Gastroesophageal sphincter (tissue), 4 donors: ENCODE measurements around the gene LRP6. TPM values are rescaled to one million over a fixed set of nuclear protein-coding genes. Genes with fewer than 3 reads are reported as not detected.

ENCODE experiments used
- ATAC-seq: fragments of 150-250 bp; one replicate; pipeline ENCODE4 v1.9.1; 2016; ENCODE audit warnings: mild to moderate bottlenecking, moderate library complexity
- H3K27ac ChIP-seq, 4 donors: fragments of 200-600 bp; sonication (generic) in 3 of 4; 1 replicate in 3 of 4; 2 replicates in 1 of 4; pipeline ENCODE4 v1.5.1; 2016 to 2019
- H3K27me3 ChIP-seq: fragments of 200-600 bp; sonication (generic); one replicate; pipeline ENCODE4 v1.5.1; 2019
- H3K36me3 ChIP-seq, 2 donors: fragments of 200-600 bp; sonication (generic); one replicate each; pipeline ENCODE4 v1.5.1; 2019; ENCODE audit warnings: control low read depth in 1 of 2
- H3K4me1 ChIP-seq, 3 donors: fragments of 200-600 bp; sonication (generic); 1 replicate in 2 of 3; 2 replicates in 1 of 3; pipeline ENCODE4 v1.5.1; 2016 to 2019; ENCODE audit warnings: control low read depth in 2 of 3
- H3K4me3 ChIP-seq, 2 donors: fragments of 200-600 bp; sonication (generic); one replicate each; pipeline ENCODE4 v1.5.1; 2019; ENCODE audit warnings: mild to moderate bottlenecking in 1 of 2, moderate library complexity in 1 of 2
- H3K9me3 ChIP-seq, 3 donors: fragments of 200-600 bp; sonication (generic); one replicate each; pipeline ENCODE4 v1.5.1; 2017 to 2019; ENCODE audit warnings: control low read depth in 2 of 3
- CTCF ChIP-seq, 4 experiments: fragments of 200-600 bp in 2 of 4; fragments of 450-650 bp in 2 of 4; sonication (generic) in 1 of 4; IDR thresholded peaks; one replicate each; pipeline ENCODE4 v1.5.1; 2017 to 2019; ENCODE audit warnings: antibody characterized with exemption in 4 of 4, mild to moderate bottlenecking in 2 of 4, moderate library complexity in 2 of 4
- EP300 ChIP-seq: sonication (generic); formaldehyde crosslinking; IDR thresholded peaks from one replicate; pipeline ENCODE4 v1.6.1; 2017; ENCODE audit warnings: antibody characterized with exemption, mild to moderate bottlenecking
- POLR2A ChIP-seq, 2 donors: fragments of 450-650 bp; IDR thresholded peaks; one replicate each; pipeline ENCODE4 v1.6.1; 2017; ENCODE audit warnings: antibody characterized with exemption in 2 of 2, mild to moderate bottlenecking in 2 of 2, moderate library complexity in 1 of 2
- POLR2AphosphoS5 ChIP-seq: sonication (generic); formaldehyde crosslinking; IDR thresholded peaks from one replicate; pipeline ENCODE4 v1.6.1; 2017; ENCODE audit warnings: antibody characterized with exemption
- WGBS, 2 donors: methylation state at CpG; one replicate each; pipeline ENCODE4 v1.1.5; 2018; ENCODE audit warnings: low coverage in 1 of 2; 5-methylcytosine and 5-hydroxymethylcytosine counted together
- total RNA-seq, 4 donors: library from RNA; depleted of rRNA; stranded (reverse); fragments of >200 nt; gene quantifications; one replicate each; pipeline ENCODE4 v1.1.0, GENCODE V29; 2016

The LRP6 gene
- total RNA-seq, 4 donors from 2014 or later: 34.5 to 58.5 (median 42.6) TPM

GRCh38 chr12:12239127-12239526 is 27.7 kb downstream of the LRP6 start:
- no peak for ATAC-seq
- WGBS, 2 donors: 23 to 28% methylated on average over 2 of the region's 2 CpGs
- peaks cover 0 to 9% of the 10 kb centered on the region in 2 donors for H3K36me3 ChIP-seq
- H3K4me1 ChIP-seq: peaks cover 0 to 49% (median 2%) of the 10 kb centered on the region in 3 donors
- no peak overlapping the region for H3K27ac ChIP-seq
- no peak overlapping the region for H3K4me3 ChIP-seq
- no peak for TF ChIP-seq POLR2A (IDR thresholded peaks at IDR 0.05)
- no peak for TF ChIP-seq EP300
- TF ChIP-seq CTCF (IDR thresholded peaks at IDR 0.05): no peak
- no peak for TF ChIP-seq POLR2AphosphoS5
- H3K27me3 ChIP-seq: no peaks in the 10 kb centered on the region
- H3K9me3 ChIP-seq: no peaks in the 10 kb centered on the region

GRCh38 chr12:12238605-12239004 is 28.2 kb downstream of the LRP6 start:
- no peak overlapping the region for H3K4me3 ChIP-seq
- ATAC-seq: no peak
- WGBS, 2 donors: 69 to 83% methylated on average over 4 of the region's 4 CpGs
- peaks cover 0 to 49% (median 2%) of the 10 kb centered on the region in 3 donors for H3K4me1 ChIP-seq
- H3K9me3 ChIP-seq: no peaks in the 10 kb centered on the region
- TF ChIP-seq POLR2AphosphoS5 (no peak), CTCF (IDR thresholded peaks at IDR 0.05) (no peak), EP300 (no peak), POLR2A (IDR thresholded peaks at IDR 0.05) (no peak)
- peaks cover 0 to 3% of the 10 kb centered on the region in 2 donors for H3K36me3 ChIP-seq
- no peak overlapping the region for H3K27ac ChIP-seq
- H3K27me3 ChIP-seq: no peaks in the 10 kb centered on the region

- Histone ChIP-seq H3K4me3 (no peak overlapping the region), H3K36me3 (no peaks in the 10 kb centered on the region), H3K4me1 (peaks cover 0 to 38% (median 2%) of the 10 kb centered on the region in 3 donors), H3K27ac (no peak overlapping the region), H3K9me3 (no peaks in the 10 kb centered on the region), H3K27me3 (no peaks in the 10 kb centered on the region)
- TF ChIP-seq CTCF (IDR thresholded peaks at IDR 0.05): no peak
- no peak for TF ChIP-seq POLR2A (IDR thresholded peaks at IDR 0.05)
- TF ChIP-seq POLR2AphosphoS5: no peak
- no peak for ATAC-seq
Measured at GRCh38 chr12:12236896-12237295, 29.9 kb downstream of the LRP6 start.

GRCh38 chr12:12230275-12230674 is 36.6 kb downstream of the LRP6 start:
- WGBS, 2 donors: 96 to 100% methylated on average over 1 of the region's 1 CpG
- no peaks in the 10 kb centered on the region for H3K27me3 ChIP-seq
- no peak overlapping the region for H3K27ac ChIP-seq
- no peak for ATAC-seq
- peaks cover 0 to 9% (median 0%) of the 10 kb centered on the region in 3 donors for H3K9me3 ChIP-seq
- H3K4me3 ChIP-seq: no peak overlapping the region
- H3K36me3 ChIP-seq: no peaks in the 10 kb centered on the region
- TF ChIP-seq CTCF (IDR thresholded peaks at IDR 0.05) (no peak), EP300 (no peak)
- H3K4me1 ChIP-seq: peaks cover 0 to 29% (median 0%) of the 10 kb centered on the region in 3 donors

GRCh38 chr12:12229556-12230092 is 37.2 kb downstream of the LRP6 start:
- ATAC-seq: no peak
- WGBS, 2 donors: 75 to 80% methylated on average over 1 of the region's 1 CpG
- Histone ChIP-seq H3K27ac (no peak overlapping the region), H3K4me1 (peaks cover 0 to 29% (median 0%) of the 10 kb centered on the region in 3 donors), H3K9me3 (peaks cover 0 to 9% (median 0%) of the 10 kb centered on the region in 3 donors), H3K36me3 (no peaks in the 10 kb centered on the region), H3K4me3 (no peak overlapping the region), H3K27me3 (no peaks in the 10 kb centered on the region)
- TF ChIP-seq POLR2AphosphoS5 (no peak), POLR2A (IDR thresholded peaks at IDR 0.05) (no peak), CTCF (IDR thresholded peaks at IDR 0.05) (no peak), EP300 (no peak)
